A204.1 (cell line): Measurements from ENCODE around the gene RNF220.

Experiments
- FAIRE-seq: peaks from 2 replicates; lab custom pipeline; 2012; peaks lifted over from hg19 to GRCh38; lab: Jason Lieb, UNC

RNF220 gene

GRCh38 chr1:44436401-44437106 is 31.5 kb downstream of the RNF220 start:
- FAIRE-seq = no peak

GRCh38 chr1:44437107-44437716 is 32.2 kb downstream of the RNF220 start:
- FAIRE-seq = no peak

GRCh38 chr1:44442791-44443190 is 37.7 kb downstream of the RNF220 start:
- FAIRE-seq = no peak

- no peak for FAIRE-seq
These were observed 42.2 kb downstream of the RNF220 start for GRCh38 chr1:44447051-44447810.

- FAIRE-seq = no peak
These were observed 48.8 kb downstream of the RNF220 start for GRCh38 chr1:44453798-44454349.

GRCh38 chr1:44454704-44455103 is 49.6 kb downstream of the RNF220 start:
- FAIRE-seq = no peak

GRCh38 chr1:44460107-44460882 is 55.2 kb downstream of the RNF220 start:
- no peak for FAIRE-seq

GRCh38 chr1:44464361-44464760 is 59.3 kb downstream of the RNF220 start:
- no peak for FAIRE-seq

GRCh38 chr1:44467566-44467965 is 62.5 kb downstream of the RNF220 start:
- no peak for FAIRE-seq

GRCh38 chr1:44471911-44472453 is 66.9 kb downstream of the RNF220 start:
- FAIRE-seq = no peak

GRCh38 chr1:44472620-44473525 is 67.8 kb downstream of the RNF220 start:
- no peak for FAIRE-seq

GRCh38 chr1:44476891-44477290 is 71.8 kb downstream of the RNF220 start:
- FAIRE-seq = no peak

- no peak for FAIRE-seq
These were observed 76.6 kb downstream of the RNF220 start for GRCh38 chr1:44481701-44482100.

GRCh38 chr1:44483089-44483874 is 78.2 kb downstream of the RNF220 start:
- FAIRE-seq = no peak

- FAIRE-seq = no peak
These were observed 79.2 kb downstream of the RNF220 start for GRCh38 chr1:44484155-44484688.

- no peak for FAIRE-seq
These were observed 80.3 kb downstream of the RNF220 start for GRCh38 chr1:44485229-44485933.

- FAIRE-seq = no peak
These were observed 80.9 kb downstream of the RNF220 start for GRCh38 chr1:44485934-44486460.

GRCh38 chr1:44489481-44489880 is 84.4 kb downstream of the RNF220 start:
- FAIRE-seq = no peak
